Skeletal muscle tissue (tissue), 4 donors: ENCODE measurements around the gene NKX1-1. TPM values are rescaled to one million over a fixed set of nuclear protein-coding genes. Genes with fewer than 3 reads are reported as not detected.
"Not testable (repeated sequence)": the region's sequence is repeated elsewhere in the genome, so short reads cannot be mapped to it uniquely, and the experiment has no call there.

Source experiments
- H3K27ac ChIP-seq: one replicate; pipeline ENCODE4 v1.7.0; 2013; ENCODE audit warnings: mild to moderate bottlenecking, low read depth, low read length, inconsistent platforms
- H3K27me3 ChIP-seq, 3 donors: one replicate each; pipeline ENCODE4 v1.7.0; 2013; ENCODE audit warnings: low read length in 3 of 3; ENCODE audit not compliant: control insufficient read depth in 3 of 3, insufficient read depth in 3 of 3
- H3K36me3 ChIP-seq, 3 donors: one replicate each; pipeline ENCODE4 v1.7.0; 2013; ENCODE audit warnings: low read length in 3 of 3; ENCODE audit not compliant: control insufficient read depth in 3 of 3, insufficient read depth in 3 of 3
- H3K4me1 ChIP-seq, 3 donors: one replicate each; pipeline ENCODE4 v1.7.0; 2013; ENCODE audit warnings: low read length in 3 of 3, mild to moderate bottlenecking in 3 of 3; ENCODE audit not compliant: control insufficient read depth in 3 of 3, insufficient read depth in 3 of 3
- H3K4me3 ChIP-seq, 3 donors: one replicate each; pipeline ENCODE4 v1.7.0; 2013; ENCODE audit warnings: low read length in 3 of 3
- H3K9ac ChIP-seq, 3 donors: one replicate each; pipeline ENCODE4 v1.7.0; 2013; ENCODE audit warnings: low read length in 3 of 3, mild to moderate bottlenecking in 3 of 3, moderate library complexity in 2 of 3, low read depth in 1 of 3
- H3K9me3 ChIP-seq, 3 donors: one replicate each; pipeline ENCODE4 v1.7.0; 2013; ENCODE audit warnings: low read length in 3 of 3; ENCODE audit not compliant: control insufficient read depth in 3 of 3
- total RNA-seq: library from RNA; depleted of rRNA; stranded (reverse); fragments of >200 nt; gene quantifications from one replicate; pipeline ENCODE4 v1.2.3, GENCODE V29; 2014
- donor health status: Osteomylitis.

The NKX1-1 gene
- total RNA-seq, 1 donor from 2014 or later = not detected

DNA sequence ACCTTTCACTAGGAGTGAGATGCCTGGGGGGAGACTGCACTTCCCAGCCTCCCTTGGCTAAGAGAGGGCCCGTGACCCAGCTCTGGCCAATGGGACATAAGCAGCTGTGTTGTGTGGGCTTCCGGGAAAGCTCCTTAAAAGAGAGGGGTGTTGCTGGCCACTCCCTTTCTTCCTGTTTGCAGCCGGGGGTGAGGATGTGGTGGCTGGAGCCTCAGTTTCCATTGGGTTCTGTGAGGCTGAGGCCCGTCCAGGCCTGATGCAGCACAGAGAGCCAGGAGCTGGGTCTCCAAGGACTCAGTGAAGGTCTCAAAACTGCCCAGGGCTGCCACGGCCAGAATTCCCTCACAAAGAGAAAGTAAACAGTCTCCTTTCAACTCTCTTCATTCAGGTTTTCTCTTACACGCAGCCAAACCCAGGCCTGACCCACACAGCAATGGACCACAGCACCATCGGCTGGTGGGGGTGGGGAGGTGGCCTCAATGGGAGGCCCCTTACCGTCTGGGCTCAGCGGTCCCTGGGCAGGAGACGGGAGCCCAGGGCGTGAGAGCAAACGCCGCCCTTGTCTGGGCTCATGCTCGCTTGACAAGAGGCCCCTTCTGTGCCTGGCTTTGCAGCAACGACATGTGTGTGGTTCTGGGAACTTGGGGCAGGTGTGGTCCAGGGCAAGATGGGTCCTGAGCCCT, 6.6 kb downstream of the NKX1-1 start:
- Histone ChIP-seq H3K36me3 (peaks cover 0 to 2% (median 0%) of the 10 kb centered on the region in 3 donors), H3K27ac (no peak overlapping the region), H3K27me3 (peaks cover 32 to 50% (median 46%) of the 10 kb centered on the region in 3 donors), H3K9ac (no peak overlapping the region), H3K9me3 (no peaks in the 10 kb centered on the region), H3K4me1 (peaks cover 0 to 2% (median 2%) of the 10 kb centered on the region in 3 donors), H3K4me3 (no peak overlapping the region)

DNA sequence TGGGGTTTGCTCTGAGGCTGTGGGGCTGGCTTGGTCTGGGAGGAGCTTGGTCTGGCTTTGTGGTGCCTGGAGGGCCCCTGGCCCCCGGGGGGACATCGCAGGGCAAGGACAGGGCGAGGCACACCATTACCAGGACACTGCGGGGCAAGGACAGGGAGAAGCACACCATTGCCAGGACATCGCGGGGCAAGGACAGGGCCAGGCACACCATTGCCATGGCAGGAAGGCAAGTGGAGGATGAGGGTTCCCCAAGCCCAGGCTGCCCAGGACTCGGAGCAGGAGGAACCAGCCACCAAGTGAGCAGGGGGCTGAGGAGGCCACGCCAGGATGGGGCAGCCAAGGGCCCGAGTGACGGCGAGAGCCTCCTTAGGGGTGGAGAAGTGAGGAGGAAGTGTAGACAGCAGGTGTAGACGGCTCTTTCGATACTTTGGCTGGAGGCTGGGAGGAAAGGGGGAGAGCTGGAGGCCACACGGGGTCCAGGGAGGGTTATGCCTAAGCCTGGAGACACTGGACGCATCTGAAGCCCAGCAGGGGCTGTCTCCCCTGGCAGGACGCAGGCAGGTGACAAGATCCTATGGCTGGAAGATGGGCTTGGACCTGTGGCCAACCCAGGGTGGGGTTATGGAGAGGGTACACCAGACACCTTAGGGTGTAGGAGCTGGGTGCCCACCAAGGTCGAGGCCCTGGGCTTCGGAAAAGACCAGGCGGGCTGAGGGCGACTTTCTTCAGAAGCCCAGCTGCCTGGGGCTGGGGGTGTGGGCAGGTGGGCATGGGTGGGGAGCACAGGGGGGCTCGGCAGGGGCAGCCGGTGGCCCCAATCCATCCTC, 7.3 kb downstream of the NKX1-1 start:
- Histone ChIP-seq H3K27ac (no peak overlapping the region), H3K4me3 (no peak overlapping the region), H3K9me3 (peaks cover 0 to 2% (median 0%) of the 10 kb centered on the region in 3 donors), H3K27me3 (peaks cover 32 to 43% (median 39%) of the 10 kb centered on the region in 3 donors), H3K9ac (no peak overlapping the region), H3K4me1 (peaks cover 0 to 2% (median 1%) of the 10 kb centered on the region in 3 donors), H3K36me3 (peaks cover 2 to 6% (median 2%) of the 10 kb centered on the region in 3 donors)

DNA sequence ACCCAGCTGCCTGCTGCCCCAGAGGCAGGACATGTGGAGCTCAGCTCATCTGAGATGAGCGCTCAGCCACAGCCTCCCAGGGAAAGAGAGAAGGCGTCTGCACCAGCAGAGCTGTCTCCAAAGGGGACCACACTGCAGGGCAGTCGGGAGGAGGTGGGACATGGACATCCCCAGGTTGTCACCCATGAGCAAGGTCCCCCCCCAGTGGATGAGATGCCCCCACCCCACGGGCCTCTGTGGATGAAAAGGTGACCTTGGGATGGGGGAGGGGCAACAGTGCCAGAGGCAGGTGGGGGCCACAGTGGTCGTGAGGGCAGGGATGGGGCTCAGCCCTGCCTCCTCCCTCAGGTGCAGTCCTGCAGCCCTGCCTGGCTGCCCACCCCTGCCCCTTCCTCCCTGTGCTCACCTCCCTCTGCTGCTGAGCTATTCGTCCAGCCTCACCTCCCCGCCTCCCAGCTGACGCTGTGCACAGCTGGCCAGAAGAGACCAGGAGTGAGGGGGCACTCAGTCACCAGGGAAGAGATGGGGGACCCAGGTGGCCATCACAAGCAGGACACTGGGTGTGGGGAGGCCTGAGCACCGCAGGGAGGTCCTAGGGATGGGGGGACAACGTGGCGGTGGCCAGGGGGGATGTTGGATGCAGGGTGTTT, 9.3 kb downstream of the NKX1-1 start:
- Histone ChIP-seq H3K4me1 (no peaks in the 10 kb centered on the region), H3K36me3 (peaks cover 6 to 13% (median 8%) of the 10 kb centered on the region in 3 donors), H3K9me3 (peaks cover 0 to 4% (median 0%) of the 10 kb centered on the region in 3 donors), H3K27me3 (peaks cover 21 to 25% (median 22%) of the 10 kb centered on the region in 3 donors), H3K9ac (no peak overlapping the region), H3K4me3 (no peak overlapping the region), H3K27ac (no peak overlapping the region)

- Histone ChIP-seq H3K4me3 (no peak overlapping the region), H3K4me1 (no peaks in the 10 kb centered on the region), H3K27me3 (peaks cover 14 to 18% (median 14%) of the 10 kb centered on the region in 3 donors), H3K9me3 (peaks cover 0 to 4% (median 0%) of the 10 kb centered on the region in 3 donors), H3K9ac (no peak overlapping the region), H3K36me3 (peaks cover 8 to 13% (median 10%) of the 10 kb centered on the region in 3 donors), H3K27ac (no peak overlapping the region)
Observed at GRCh38 chr4:1395941-1396805, 10.1 kb downstream of the NKX1-1 start.

GRCh38 chr4:1395389-1395820, 10.8 kb downstream of the NKX1-1 start:
- not testable (repeated sequence) for H3K9me3 ChIP-seq, H3K9ac ChIP-seq, H3K27ac ChIP-seq, H3K4me3 ChIP-seq, H3K4me1 ChIP-seq
- H3K36me3 ChIP-seq = peaks cover 8 to 13% (median 10%) of the 10 kb centered on the region in 3 donors
- peaks cover 6 to 11% (median 7%) of the 10 kb centered on the region in 3 donors for H3K27me3 ChIP-seq

DNA sequence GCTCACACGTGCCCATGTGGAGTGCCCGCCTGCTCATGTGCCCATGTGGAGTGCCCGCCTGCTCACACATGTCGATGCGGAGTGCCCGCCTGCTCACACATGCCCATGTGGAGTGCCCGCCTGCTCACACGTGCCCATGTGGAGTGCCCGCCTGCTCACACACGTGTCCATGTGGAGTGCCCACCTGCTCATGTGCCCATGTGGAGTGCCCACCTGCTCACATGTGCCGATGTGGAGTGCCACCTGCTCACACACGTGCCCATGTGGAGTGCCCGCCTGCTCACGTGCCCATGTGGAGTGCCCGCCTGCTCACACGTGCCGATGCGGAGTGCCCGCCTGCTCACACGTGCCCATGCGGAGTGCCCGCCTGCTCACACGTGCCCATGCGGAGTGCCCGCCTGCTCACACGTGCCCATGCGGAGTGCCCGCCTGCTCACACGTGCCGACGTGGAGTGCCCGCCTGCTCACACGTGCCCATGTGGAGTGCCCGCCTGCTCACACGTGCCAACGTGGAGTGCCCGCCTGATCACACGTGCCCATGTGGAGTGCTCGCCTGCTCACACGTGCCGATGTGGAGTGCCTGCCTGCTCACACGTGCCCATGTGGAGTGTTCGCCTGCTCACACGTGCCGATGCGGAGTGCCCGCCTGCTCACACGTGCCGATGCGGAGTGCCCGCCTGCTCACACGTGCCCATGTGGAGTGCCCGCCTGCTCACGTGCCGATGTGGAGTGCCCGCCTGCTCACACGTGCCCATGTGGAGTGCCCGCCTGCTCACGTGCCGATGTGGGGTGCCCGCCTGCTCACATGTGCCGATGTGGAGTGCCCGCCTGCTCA, 11.5 kb downstream of the NKX1-1 start:
- peaks cover 8 to 13% (median 10%) of the 10 kb centered on the region in 3 donors for H3K36me3 ChIP-seq
- not testable (repeated sequence) for H3K27me3 ChIP-seq, H3K4me3 ChIP-seq, H3K9ac ChIP-seq, H3K9me3 ChIP-seq, H3K4me1 ChIP-seq, H3K27ac ChIP-seq

GRCh38 chr4:1393866-1394265, 12.4 kb downstream of the NKX1-1 start:
- Histone ChIP-seq H3K4me1 (no peaks in the 10 kb centered on the region), H3K9ac (no peak overlapping the region), H3K4me3 (no peak overlapping the region), H3K27ac (no peak overlapping the region), H3K9me3 (peaks cover 0 to 4% (median 0%) of the 10 kb centered on the region in 3 donors), H3K36me3 (peaks cover 10 to 13% (median 12%) of the 10 kb centered on the region in 3 donors), H3K27me3 (no peaks in the 10 kb centered on the region)

- H3K4me3 ChIP-seq, H3K4me1 ChIP-seq, H3K9me3 ChIP-seq, H3K27me3 ChIP-seq, H3K27ac ChIP-seq, H3K9ac ChIP-seq: not testable (repeated sequence)
- peaks cover 10 to 16% (median 13%) of the 10 kb centered on the region in 3 donors for H3K36me3 ChIP-seq
Observed at GRCh38 chr4:1393363-1393762, 12.9 kb downstream of the NKX1-1 start.
